Endothelial cell of umbilical vein (primary cell): Measurements from ENCODE around the gene MAL. TPM values are rescaled to one million over a fixed set of nuclear protein-coding genes. Genes with fewer than 3 reads are reported as not detected.

Experiments used
- BruUV-seq: library from RNA; stranded (reverse); fragments of 400-500 nt; replicated peaks from 2 replicates; lab custom pipeline; 2021; lab: Mats Ljungman, UMichigan
- CTCF ChIA-PET: fragments of 300-600, 350-600 bp; sonication (Branson Sonifier 250); formaldehyde crosslinking; loops from one replicate; lab custom pipeline; 2021; ENCODE audit warnings: antibody characterized with exemption, inconsistent platforms; lab: Charles Lee
- POLR2A ChIA-PET: fragments of 300-600, 350-600 bp; sonication (Branson Sonifier 250); formaldehyde crosslinking; loops from one replicate; lab custom pipeline; 2021; ENCODE audit warnings: antibody characterized with exemption, inconsistent platforms; lab: Charles Lee
- DNase-seq: peaks from one replicate; pipeline ENCODE4 v3.0.0-alpha.2; 2011; ENCODE audit warnings: low read depth, low spot score
- FAIRE-seq: peaks from 2 replicates; lab custom pipeline; 2011; peaks lifted over from hg19 to GRCh38; lab: Jason Lieb, UNC
- H2AFZ ChIP-seq: 2 replicates; pipeline ENCODE4 v1.6.0; 2012; ENCODE audit warnings: low read depth, low read length, control low read depth, inconsistent platforms
- H3K27ac ChIP-seq: 2 replicates; pipeline ENCODE4 v1.5.1; 2011; ENCODE audit warnings: low read depth, mild to moderate bottlenecking, control low read depth, low read length, moderate library complexity; ENCODE audit not compliant: insufficient read depth
- H3K27me3 ChIP-seq, 2 experiments: 2 replicates each; pipeline versions ENCODE4 v1.6.0 to v1.6.1; 2011; ENCODE audit warnings: low read length in 2 of 2, mixed read lengths in 1 of 2; ENCODE audit not compliant: control insufficient read depth in 2 of 2, insufficient read depth in 2 of 2
- H3K36me3 ChIP-seq, 2 experiments: 2 replicates in 1 of 2; 3 replicates in 1 of 2; pipeline ENCODE4 v1.5.1; 2011; ENCODE audit warnings: low read length in 2 of 2, mild to moderate bottlenecking in 1 of 2, moderate library complexity in 1 of 2; ENCODE audit not compliant: control insufficient read depth in 2 of 2, insufficient read depth in 2 of 2; ENCODE audit errors: extremely low read depth in 1 of 2
- H3K4me1 ChIP-seq: 3 replicates; pipeline ENCODE4 v1.5.1; 2011; ENCODE audit warnings: mild to moderate bottlenecking, low read length; ENCODE audit not compliant: control insufficient read depth, insufficient read depth; ENCODE audit errors: extremely low read depth
- H3K4me2 ChIP-seq: 2 replicates; pipeline ENCODE4 v1.6.1; 2011; ENCODE audit warnings: low read length, control low read depth, mixed read lengths; ENCODE audit not compliant: insufficient read depth
- H3K4me3 ChIP-seq, 3 experiments: fragments of 200-600 bp in 1 of 3; sonication (generic), shearing (Covaris generic) in 1 of 3; replicated peaks in 1 of 3; 2 replicates each; pipeline ENCODE4 v1.5.1; 2011 to 2016; ENCODE audit warnings: control low read depth in 3 of 3, low read length in 3 of 3, mild to moderate bottlenecking in 2 of 3, inconsistent platforms in 1 of 3, low read depth in 1 of 3, moderate library complexity in 1 of 3; ENCODE audit not compliant: insufficient read depth in 1 of 3
- H3K79me2 ChIP-seq: 2 replicates; pipeline ENCODE4 v1.6.0; 2012; ENCODE audit warnings: low read length, inconsistent platforms; ENCODE audit not compliant: control insufficient read depth, insufficient read depth
- H3K9ac ChIP-seq: replicated peaks from 2 replicates; pipeline ENCODE3; 2011; ENCODE audit warnings: low read length, control low read depth; ENCODE audit not compliant: insufficient read depth; ENCODE audit errors: extremely low read depth
- H3K9me1 ChIP-seq: replicated peaks from 3 replicates; pipeline ENCODE4 v1.6.0; 2011; ENCODE audit warnings: mild to moderate bottlenecking, low read length; ENCODE audit not compliant: control insufficient read depth, insufficient read depth; ENCODE audit errors: extremely low read depth
- H3K9me3 ChIP-seq: replicated peaks from 2 replicates; pipeline ENCODE4 v1.5.1; 2012; ENCODE audit warnings: low read length, inconsistent platforms; ENCODE audit not compliant: control insufficient read depth, insufficient read depth
- H4K20me1 ChIP-seq: replicated peaks from 2 replicates; pipeline ENCODE3; 2011; ENCODE audit warnings: mild to moderate bottlenecking, low read length; ENCODE audit not compliant: control insufficient read depth, insufficient read depth; ENCODE audit errors: extremely low read depth
- EZH2 ChIP-seq: IDR thresholded peaks from 2 replicates; pipeline ENCODE4 v1.6.1; 2012; ENCODE audit warnings: borderline replicate concordance, low read depth, mild to moderate bottlenecking, moderate library complexity, low read length, inconsistent platforms; ENCODE audit not compliant: severe bottlenecking
- FOS ChIP-seq: IDR thresholded peaks from 2 replicates; pipeline ENCODE4 v1.6.1; 2011; ENCODE audit warnings: mild to moderate bottlenecking, low read length, moderate library complexity, borderline replicate concordance; ENCODE audit not compliant: insufficient read depth
- GATA2 ChIP-seq: IDR thresholded peaks from 2 replicates; pipeline ENCODE4 v1.7.0; 2011; ENCODE audit warnings: low read depth, mild to moderate bottlenecking, moderate library complexity, mixed read lengths, low read length; ENCODE audit not compliant: insufficient read length, insufficient read depth
- JUN ChIP-seq: IDR thresholded peaks from 2 replicates; pipeline ENCODE4 v1.6.1; 2011; ENCODE audit warnings: borderline replicate concordance, low read depth; ENCODE audit not compliant: insufficient read length, insufficient read depth
- MYC ChIP-seq: IDR thresholded peaks from one replicate; pipeline ENCODE4 v1.6.1; 2011; ENCODE audit warnings: mild to moderate bottlenecking, low read depth, low read length
- POLR2A ChIP-seq: IDR thresholded peaks from 2 replicates; pipeline ENCODE4 v1.6.1; 2012; ENCODE audit warnings: low read depth, mild to moderate bottlenecking, control low read depth, low read length
- POLR2AphosphoS5 ChIP-seq: IDR thresholded peaks from 2 replicates; pipeline ENCODE4 v1.6.1; 2012; ENCODE audit warnings: low read depth, mild to moderate bottlenecking, control low read depth, low read length, moderate library complexity; ENCODE audit not compliant: insufficient read depth
- dilution Hi-C: fragments of 300-500 bp; cut with MboI; formaldehyde crosslinking; loops from one replicate; pipeline ENCODE4 v1.15.0; 2019; ENCODE audit warnings: low sequenced_read_pairs; ENCODE audit not compliant: extremely low pct_ligation_motif_present
- intact Hi-C: fragments of 100-400 bp; cut with micrococcal nuclease; formaldehyde crosslinking; loops from one replicate; pipeline ENCODE4 v1.10.0; 2022
- polyA plus RNA-seq, 4 experiments: library from polyadenylated mRNA; depleted of rRNA in 3 of 4; stranded (reverse) in 3 of 4; unstranded in 1 of 4; fragments of >200 nt; gene quantifications; 2 replicates each; pipeline versions ENCODE4 v1.2.1 to v1.2.3, GENCODE V29; 2011 to 2012; ENCODE audit warnings: missing spikeins in 1 of 4
- total RNA-seq: library from RNA; stranded (reverse); gene quantifications from 2 replicates; pipeline ENCODE4 v1.2.3, GENCODE V29; 2021
- TF ChIP-seq, protein P1 (sequence below), 2 donors: IDR thresholded peaks; 1 replicate in 1 of 2; 2 replicates in 1 of 2; pipeline ENCODE4 v1.5.1; 2011; ENCODE audit warnings: low read length in 2 of 2, mild to moderate bottlenecking in 2 of 2, moderate library complexity in 2 of 2, control low read depth in 1 of 2, inconsistent platforms in 1 of 2, low read depth in 1 of 2; ENCODE audit not compliant: insufficient read depth in 1 of 2; ENCODE audit errors: extremely low read depth in 1 of 2
- TF ChIP-seq, protein P2 (sequence below): IDR thresholded peaks from 2 replicates; pipeline ENCODE4 v1.6.1; 2011; ENCODE audit not compliant: insufficient read depth, insufficient read length

MAL gene
- total and polyA plus RNA-seq, 2 donors (not counting 3 experiments of a cell fraction or from before 2014, with no cell fraction given): not detected

DNA sequence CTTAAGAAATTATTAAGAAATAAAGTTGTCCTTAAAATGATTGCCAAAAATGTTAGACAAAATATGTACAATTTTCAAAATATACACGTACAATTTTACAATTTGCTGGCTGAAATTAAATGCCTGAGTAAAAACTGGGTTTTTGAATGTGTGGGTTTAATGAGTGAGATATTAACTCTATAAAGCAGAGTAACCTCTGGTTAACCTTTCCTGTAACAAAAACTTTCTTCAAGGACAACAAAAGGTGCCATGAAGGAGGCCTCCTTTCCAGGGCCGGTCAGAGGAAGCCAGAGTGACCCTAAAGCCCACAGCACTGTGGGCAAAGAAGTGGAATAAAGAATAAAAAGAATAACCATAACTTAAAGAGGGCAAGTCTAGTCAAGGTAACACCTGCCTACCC is 16.5 kb upstream of the MAL start:
- Histone ChIP-seq H3K9ac (no peak overlapping the region), H3K4me2 (no peak overlapping the region), H2AFZ (no peak overlapping the region), H3K27me3 (no peaks in the 10 kb centered on the region), H3K27ac (no peak overlapping the region), H3K9me1 (no peaks in the 10 kb centered on the region), H3K79me2 (no peaks in the 10 kb centered on the region), H3K4me1 (no peaks in the 10 kb centered on the region), H3K36me3 (no peaks in the 10 kb centered on the region), H4K20me1 (no peaks in the 10 kb centered on the region), H3K4me3 (no peak overlapping the region), H3K9me3 (no peaks in the 10 kb centered on the region)
- BruUV-seq: no TSS peak
- dilution Hi-C loops (no loop called here), intact Hi-C loops (no loop called here)
- ChIA-PET POLR2A (no interaction called here), CTCF (interaction anchor here (1.1 to 1.8 kb wide), 2 partner anchors 23 kb away, joined by 4 read pairs; no protein-coding TSS in a partner anchor)
- FAIRE-seq: no peak
- TF ChIP-seq EZH2 (no peak), JUN (no peak), POLR2A (no peak), GATA2 (no peak), FOS (no peak), POLR2AphosphoS5 (no peak), MYC (no peak)
- TF ChIP-seq, protein P1, sequence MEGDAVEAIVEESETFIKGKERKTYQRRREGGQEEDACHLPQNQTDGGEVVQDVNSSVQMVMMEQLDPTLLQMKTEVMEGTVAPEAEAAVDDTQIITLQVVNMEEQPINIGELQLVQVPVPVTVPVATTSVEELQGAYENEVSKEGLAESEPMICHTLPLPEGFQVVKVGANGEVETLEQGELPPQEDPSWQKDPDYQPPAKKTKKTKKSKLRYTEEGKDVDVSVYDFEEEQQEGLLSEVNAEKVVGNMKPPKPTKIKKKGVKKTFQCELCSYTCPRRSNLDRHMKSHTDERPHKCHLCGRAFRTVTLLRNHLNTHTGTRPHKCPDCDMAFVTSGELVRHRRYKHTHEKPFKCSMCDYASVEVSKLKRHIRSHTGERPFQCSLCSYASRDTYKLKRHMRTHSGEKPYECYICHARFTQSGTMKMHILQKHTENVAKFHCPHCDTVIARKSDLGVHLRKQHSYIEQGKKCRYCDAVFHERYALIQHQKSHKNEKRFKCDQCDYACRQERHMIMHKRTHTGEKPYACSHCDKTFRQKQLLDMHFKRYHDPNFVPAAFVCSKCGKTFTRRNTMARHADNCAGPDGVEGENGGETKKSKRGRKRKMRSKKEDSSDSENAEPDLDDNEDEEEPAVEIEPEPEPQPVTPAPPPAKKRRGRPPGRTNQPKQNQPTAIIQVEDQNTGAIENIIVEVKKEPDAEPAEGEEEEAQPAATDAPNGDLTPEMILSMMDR (IDR thresholded peaks at IDR 0.05; ENCODE audit: extremely low read depth in 1 of 2, insufficient read depth in 1 of 2, low read depth in 1 of 2, low read length in 2 of 2): no peak
- TF ChIP-seq, protein P2, sequence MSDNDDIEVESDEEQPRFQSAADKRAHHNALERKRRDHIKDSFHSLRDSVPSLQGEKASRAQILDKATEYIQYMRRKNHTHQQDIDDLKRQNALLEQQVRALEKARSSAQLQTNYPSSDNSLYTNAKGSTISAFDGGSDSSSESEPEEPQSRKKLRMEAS: no peak
- DNase-seq: no peak
